Suprapubic skin (tissue), 3 donors: ENCODE results near the gene ENPP3.

Experiments
- EP300 ChIP-seq: sonication (generic); formaldehyde crosslinking; IDR thresholded peaks from one replicate; pipeline ENCODE4 v1.6.1; 2017; ENCODE audit warnings: antibody characterized with exemption
- POLR2A ChIP-seq, 2 donors: fragments of 450-650 bp; IDR thresholded peaks; one replicate each; pipeline ENCODE4 v1.6.1; 2017; ENCODE audit warnings: antibody characterized with exemption in 2 of 2, mild to moderate bottlenecking in 2 of 2, moderate library complexity in 2 of 2
- TF ChIP-seq, protein P1 (sequence below), 2 donors: fragments of 200-600 bp in 1 of 2; fragments of 450-650 bp in 1 of 2; sonication (generic) in 1 of 2; IDR thresholded peaks; one replicate each; pipeline ENCODE4 v1.5.1; 2016 to 2019; ENCODE audit warnings: antibody characterized with exemption in 2 of 2, mild to moderate bottlenecking in 1 of 2, moderate library complexity in 1 of 2

DNA sequence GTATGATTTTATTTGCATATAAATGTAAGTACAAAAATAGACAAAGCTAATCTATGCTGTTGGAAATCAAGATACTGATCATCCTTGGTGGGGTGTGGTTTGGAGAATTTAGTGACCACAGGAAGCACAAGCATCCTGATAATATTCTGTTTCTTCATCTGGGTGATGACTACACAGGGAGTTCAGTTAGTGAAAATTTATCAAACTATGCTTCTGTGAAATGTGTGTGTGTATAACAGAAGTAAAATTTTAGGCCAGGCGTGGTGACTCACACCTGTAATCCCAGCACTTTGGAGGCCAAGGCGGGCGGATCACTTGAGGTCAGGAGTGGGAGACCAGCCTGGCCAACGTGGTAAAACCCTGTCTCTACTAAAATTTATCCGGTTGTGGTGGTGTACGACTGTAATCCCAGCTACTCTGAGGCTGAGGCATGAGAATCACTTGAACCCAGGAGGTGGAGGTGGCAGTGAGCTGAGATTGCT, 20.6 kb downstream of the ENPP3 start:
- TF ChIP-seq, protein P1, sequence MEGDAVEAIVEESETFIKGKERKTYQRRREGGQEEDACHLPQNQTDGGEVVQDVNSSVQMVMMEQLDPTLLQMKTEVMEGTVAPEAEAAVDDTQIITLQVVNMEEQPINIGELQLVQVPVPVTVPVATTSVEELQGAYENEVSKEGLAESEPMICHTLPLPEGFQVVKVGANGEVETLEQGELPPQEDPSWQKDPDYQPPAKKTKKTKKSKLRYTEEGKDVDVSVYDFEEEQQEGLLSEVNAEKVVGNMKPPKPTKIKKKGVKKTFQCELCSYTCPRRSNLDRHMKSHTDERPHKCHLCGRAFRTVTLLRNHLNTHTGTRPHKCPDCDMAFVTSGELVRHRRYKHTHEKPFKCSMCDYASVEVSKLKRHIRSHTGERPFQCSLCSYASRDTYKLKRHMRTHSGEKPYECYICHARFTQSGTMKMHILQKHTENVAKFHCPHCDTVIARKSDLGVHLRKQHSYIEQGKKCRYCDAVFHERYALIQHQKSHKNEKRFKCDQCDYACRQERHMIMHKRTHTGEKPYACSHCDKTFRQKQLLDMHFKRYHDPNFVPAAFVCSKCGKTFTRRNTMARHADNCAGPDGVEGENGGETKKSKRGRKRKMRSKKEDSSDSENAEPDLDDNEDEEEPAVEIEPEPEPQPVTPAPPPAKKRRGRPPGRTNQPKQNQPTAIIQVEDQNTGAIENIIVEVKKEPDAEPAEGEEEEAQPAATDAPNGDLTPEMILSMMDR (IDR thresholded peaks at IDR 0.05) = no peak
- no peak for TF ChIP-seq EP300
- no peak for TF ChIP-seq POLR2A (IDR thresholded peaks at IDR 0.05)
